DOHH2 (cell line): ENCODE results near the gene TMEM176A.

Experiments
- CTCF ChIP-seq: fragments of 200-600 bp; sonication (generic); IDR thresholded peaks from one replicate; pipeline ENCODE4 v1.5.1; 2014; ENCODE audit warnings: antibody characterized with exemption, mild to moderate bottlenecking, low read depth, low read length; ENCODE audit not compliant: poor library complexity, severe bottlenecking
- EZH2phosphoT487 ChIP-seq: fragments of 200-600 bp; sonication (generic); IDR thresholded peaks from 2 replicates; pipeline ENCODE4 v1.6.1; 2017; ENCODE audit warnings: borderline replicate concordance, mild to moderate bottlenecking, antibody characterized with exemption, low read length, moderate library complexity, mixed read lengths

DNA sequence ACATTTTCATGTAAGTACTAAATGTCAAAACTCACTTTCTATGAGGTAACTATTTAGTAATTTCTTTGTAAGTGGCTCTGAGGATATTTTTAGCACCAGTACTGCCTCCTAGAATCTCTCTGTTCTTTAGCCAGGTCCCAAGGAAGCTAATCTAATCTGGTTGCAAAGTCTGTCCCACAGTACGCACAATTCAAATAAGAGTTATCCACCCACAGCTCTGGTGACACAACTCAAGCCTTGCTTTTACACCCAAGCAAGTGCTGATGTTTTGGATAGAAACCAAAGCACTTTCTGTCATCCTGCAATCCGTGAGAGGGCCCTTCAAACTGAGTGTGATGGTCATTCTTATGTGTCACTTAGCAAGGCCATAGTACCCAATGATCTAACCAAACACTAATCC is 48.9 kb upstream of the TMEM176A start:
- TF ChIP-seq CTCF (no peak), EZH2phosphoT487 (no peak)
